Erythroblast (primary cell): ENCODE results near the gene HECW1.
"Not testable (repeated sequence)": the region's sequence is repeated elsewhere in the genome, so short reads cannot be mapped to it uniquely, and the experiment has no call there.

ENCODE experiments used
- DNase-seq, 2 experiments: peaks; one replicate each; lab custom pipeline; 2025; lab: John Stamatoyannopoulos, UW
- GATA1 ChIP-seq: IDR thresholded peaks from 2 replicates; pipeline ENCODE4 v1.6.1; 2011; ENCODE audit warnings: low read depth, mild to moderate bottlenecking, control low read depth, low read length, moderate library complexity
- POLR2A ChIP-seq: IDR thresholded peaks from 2 replicates; pipeline ENCODE4 v1.6.1; 2011; ENCODE audit warnings: mild to moderate bottlenecking, low read length

HECW1 gene

GRCh38 chr7:43195768-43196167, 83.3 kb downstream of the HECW1 start:
- TF ChIP-seq POLR2A = no peak
- no peak for TF ChIP-seq GATA1
- no peak for DNase-seq

- TF ChIP-seq GATA1 = no peak
- TF ChIP-seq POLR2A = no peak
- DNase-seq = no peak
Measured at GRCh38 chr7:43196379-43196778, 83.9 kb downstream of the HECW1 start.

DNA sequence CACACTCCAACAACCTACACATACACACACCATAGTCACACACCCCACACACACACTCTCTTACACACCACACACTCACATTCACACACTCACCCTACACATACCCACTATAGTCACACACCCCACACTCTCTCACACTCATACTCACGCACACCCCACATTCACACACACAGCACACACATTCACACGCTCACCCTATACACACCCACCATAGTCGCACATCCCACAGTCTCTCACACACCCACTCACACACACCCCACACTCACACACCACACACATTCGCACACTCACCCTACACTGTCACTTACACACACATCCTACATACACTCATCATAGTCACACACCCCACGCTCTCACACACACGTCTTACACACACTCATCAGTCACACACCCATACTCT, 85.6 kb downstream of the HECW1 start:
- TF ChIP-seq POLR2A (no peak), GATA1 (no peak)
- no peak for DNase-seq

DNA sequence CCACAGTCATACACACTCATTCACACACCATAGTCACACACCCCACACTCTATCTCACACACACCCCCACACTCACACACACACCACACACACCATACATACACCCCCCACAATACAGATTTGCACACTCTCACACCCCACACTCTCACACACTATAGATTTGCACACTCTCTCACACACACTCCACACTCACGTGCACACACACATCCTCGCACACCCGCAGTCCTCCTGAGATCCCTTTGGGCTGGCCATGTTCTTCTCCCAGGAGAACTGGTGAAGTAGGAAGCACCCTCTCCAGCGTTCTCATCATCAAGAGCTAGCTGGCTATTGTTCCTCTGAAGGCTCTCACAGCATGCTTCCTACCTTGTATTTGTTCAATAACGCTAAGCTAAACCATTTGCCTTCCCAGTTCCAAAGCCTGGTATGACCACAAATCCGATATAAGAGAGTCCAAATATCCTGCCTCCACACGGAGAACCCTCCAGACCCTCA, 86.2 kb downstream of the HECW1 start:
- TF ChIP-seq GATA1 = no peak
- TF ChIP-seq POLR2A = no peak
- no peak for DNase-seq

- no peak for TF ChIP-seq GATA1
- no peak for TF ChIP-seq POLR2A
- no peak for DNase-seq
Measured at GRCh38 chr7:43199371-43200160, 87.1 kb downstream of the HECW1 start.

DNA sequence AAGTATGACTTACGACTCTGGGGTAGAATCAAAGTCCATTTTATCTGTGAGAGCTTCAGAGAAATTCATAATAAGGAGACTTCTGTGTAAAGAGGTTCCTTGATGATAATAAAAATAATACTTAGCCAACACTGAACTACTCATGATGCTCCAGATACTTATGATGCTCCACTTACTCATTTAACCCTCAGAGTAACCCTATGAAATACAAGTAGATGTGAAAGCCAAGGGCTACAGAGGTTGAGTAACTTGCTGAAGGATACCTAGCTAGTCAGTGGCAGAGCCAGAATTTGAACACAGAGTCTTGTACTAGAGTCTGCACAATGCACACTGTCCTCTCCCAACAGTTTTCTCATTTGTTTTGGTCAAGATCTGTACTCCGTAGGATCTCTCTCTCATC, 89.5 kb downstream of the HECW1 start:
- no peak for DNase-seq
- TF ChIP-seq GATA1 = no peak
- no peak for TF ChIP-seq POLR2A

- no peak for DNase-seq
- TF ChIP-seq POLR2A = no peak
- TF ChIP-seq GATA1 = no peak
Measured at GRCh38 chr7:43204081-43204480, 91.6 kb downstream of the HECW1 start.

GRCh38 chr7:43205171-43205795, 92.8 kb downstream of the HECW1 start:
- TF ChIP-seq GATA1 (no peak), POLR2A (no peak)
- DNase-seq = no peak

DNA sequence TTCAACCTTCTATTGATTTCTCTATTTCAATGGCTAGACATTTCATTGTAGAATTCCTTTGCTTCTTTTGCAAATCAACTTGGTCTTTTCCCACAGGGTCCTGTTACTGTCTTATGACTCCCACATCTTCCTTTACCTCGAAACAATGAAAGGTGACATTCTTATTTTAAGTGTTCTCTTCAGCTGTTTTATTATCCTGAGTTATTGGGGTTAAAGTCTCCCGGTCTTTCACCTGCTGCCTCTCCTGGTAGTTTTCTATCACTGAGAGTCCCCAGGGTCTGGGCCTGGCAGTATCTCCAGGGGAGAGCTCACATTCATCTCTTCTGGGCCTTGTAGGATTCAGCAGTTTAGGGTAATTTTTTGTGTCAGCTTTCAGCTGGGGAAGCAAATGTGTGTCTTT, 95.8 kb downstream of the HECW1 start:
- TF ChIP-seq POLR2A = no peak
- TF ChIP-seq GATA1 = no peak
- DNase-seq = no peak

DNA sequence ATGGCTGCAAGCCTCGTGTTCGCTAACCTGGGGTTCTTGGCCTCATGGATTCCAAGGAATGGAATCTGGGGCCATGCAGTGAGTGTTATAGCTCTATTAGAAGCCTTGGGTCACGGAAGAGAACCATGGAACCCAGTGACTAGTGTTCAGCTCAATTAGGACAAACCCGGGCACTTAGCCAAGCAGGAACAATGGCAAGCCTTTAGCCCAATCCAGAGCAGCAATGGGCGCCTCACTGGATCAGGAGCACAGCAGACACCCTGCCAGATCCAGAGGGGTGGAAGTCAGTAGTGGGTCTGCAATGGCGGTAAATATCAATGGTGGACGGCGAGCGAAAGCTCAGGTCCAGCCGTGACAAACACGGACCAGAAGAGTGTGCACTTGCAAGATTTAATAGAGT, 98.1 kb downstream of the HECW1 start:
- DNase-seq = not testable (repeated sequence)

GRCh38 chr7:43211286-43211685, 98.8 kb downstream of the HECW1 start:
- no peak for TF ChIP-seq POLR2A
- TF ChIP-seq GATA1 = no peak
- no peak for DNase-seq

DNA sequence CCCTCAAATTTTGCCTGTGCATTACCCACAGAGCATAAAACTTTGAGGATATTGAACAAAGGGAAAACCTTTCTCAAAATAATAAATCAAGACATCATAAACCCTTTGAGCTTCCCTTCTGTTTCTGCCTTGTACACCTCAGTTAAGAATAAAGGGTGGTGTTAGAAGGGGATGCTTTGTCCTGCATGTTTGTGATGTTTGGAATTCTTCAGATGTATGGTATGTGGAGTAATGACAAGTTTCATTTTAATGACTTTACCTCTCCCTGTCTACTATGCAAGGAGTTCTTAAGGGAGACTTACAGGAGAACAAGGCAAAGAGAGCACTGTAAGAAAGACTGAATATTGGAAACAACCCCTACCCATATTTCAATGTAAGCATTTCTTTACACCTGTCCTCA, 99.2 kb downstream of the HECW1 start:
- TF ChIP-seq GATA1 (no peak), POLR2A (no peak)
- no peak for DNase-seq

- TF ChIP-seq POLR2A = no peak
- TF ChIP-seq GATA1 = no peak
- DNase-seq = no peak
Measured at GRCh38 chr7:43212921-43213320, 100.5 kb downstream of the HECW1 start.

- TF ChIP-seq GATA1 (no peak), POLR2A (no peak)
- DNase-seq = no peak
Measured at GRCh38 chr7:43215061-43215460, 102.6 kb downstream of the HECW1 start.

DNA sequence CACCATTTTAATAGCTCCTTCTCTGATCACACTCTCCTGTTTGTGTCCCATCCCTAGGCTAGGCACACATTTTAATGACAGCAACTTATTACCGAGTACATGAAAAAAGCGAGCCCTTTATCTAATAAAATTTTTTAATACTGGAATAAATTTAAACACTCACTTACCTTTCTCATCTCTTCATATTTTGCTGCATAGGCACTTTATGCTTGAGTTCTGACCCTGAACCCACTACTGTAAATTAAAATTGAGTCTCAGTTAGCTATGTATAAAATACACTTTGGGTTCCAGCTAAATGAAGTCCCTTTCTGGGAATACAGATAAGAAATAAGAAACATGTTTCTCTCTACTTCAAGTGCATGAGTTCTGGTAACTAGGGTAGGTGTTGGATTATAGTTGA, 104.6 kb downstream of the HECW1 start:
- TF ChIP-seq GATA1 (no peak), POLR2A (no peak)

GRCh38 chr7:43218901-43219300, 106.5 kb downstream of the HECW1 start:
- not testable (repeated sequence) for DNase-seq

More for the DNA sequence above, 104.6 kb downstream of the HECW1 start:
- no peak for DNase-seq
